ENCODE measurements around the gene LIN7A. TPM values are rescaled to one million over a fixed set of nuclear protein-coding genes. Genes with fewer than 3 reads are reported as not detected.

LIN7A gene
- total RNA-seq, 1 experiment from 2014 or later: 0.15 TPM

- Histone ChIP-seq H3K27ac (ENCODE audit: low read length) (no peak overlapping the region), H3K9me2 (replicated peaks; ENCODE audit: insufficient read depth, low read length) (no peaks in the 10 kb centered on the region), H3K9me3 (ENCODE audit: low read length) (no peaks in the 10 kb centered on the region), H3K4me2 (ENCODE audit: low read depth, low read length, poor library complexity, severe bottlenecking) (no peak overlapping the region), H3K4me3 (ENCODE audit: low read length) (no peak overlapping the region), H4K20me1 (ENCODE audit: insufficient read depth, low read depth, low read length) (no peaks in the 10 kb centered on the region), H3K36me3 (ENCODE audit: insufficient read depth, low read length) (no peaks in the 10 kb centered on the region), H2AFZ (ENCODE audit: low read length) (no peak overlapping the region), H3K4me1 (ENCODE audit: low read length) (no peaks in the 10 kb centered on the region), H3K9ac (ENCODE audit: low read length) (no peak overlapping the region), H3K79me2 (ENCODE audit: low read length) (no peaks in the 10 kb centered on the region), H3K27me3 (ENCODE audit: low read length) (no peaks in the 10 kb centered on the region)
- no peak for DNase-seq
Measured at GRCh38 chr12:80862531-80862930, 75.2 kb downstream of the LIN7A start.

- H3K9me2 ChIP-seq (replicated peaks; ENCODE audit: insufficient read depth, low read length): no peaks in the 10 kb centered on the region
- no peaks in the 10 kb centered on the region for H3K36me3 ChIP-seq (ENCODE audit: insufficient read depth, low read length)
- H3K79me2 ChIP-seq (ENCODE audit: low read length): no peaks in the 10 kb centered on the region
- H3K9me3 ChIP-seq (ENCODE audit: low read length): no peaks in the 10 kb centered on the region
- DNase-seq: no peak
- no peak overlapping the region for H3K4me2 ChIP-seq (ENCODE audit: low read depth, low read length, poor library complexity, severe bottlenecking)
- no peaks in the 10 kb centered on the region for H3K27me3 ChIP-seq (ENCODE audit: low read length)
- H3K9ac ChIP-seq (ENCODE audit: low read length): no peak overlapping the region
- H3K4me3 ChIP-seq (ENCODE audit: low read length): no peak overlapping the region
- H2AFZ ChIP-seq (ENCODE audit: low read length): no peak overlapping the region
- no peaks in the 10 kb centered on the region for H4K20me1 ChIP-seq (ENCODE audit: insufficient read depth, low read depth, low read length)
- H3K4me1 ChIP-seq (ENCODE audit: low read length): no peaks in the 10 kb centered on the region
- no peak overlapping the region for H3K27ac ChIP-seq (ENCODE audit: low read length)
Measured at GRCh38 chr12:80861641-80862378, 75.9 kb downstream of the LIN7A start.

- no peak for DNase-seq
- Histone ChIP-seq H3K27me3 (ENCODE audit: low read length) (no peaks in the 10 kb centered on the region), H3K9me3 (ENCODE audit: low read length) (no peaks in the 10 kb centered on the region)
Measured at GRCh38 chr12:80860928-80861327, 76.8 kb downstream of the LIN7A start.

GRCh38 chr12:80860206-80860605, 77.5 kb downstream of the LIN7A start:
- H3K27ac ChIP-seq (ENCODE audit: low read length): no peak overlapping the region
- H3K4me2 ChIP-seq (ENCODE audit: low read depth, low read length, poor library complexity, severe bottlenecking): no peak overlapping the region
- no peaks in the 10 kb centered on the region for H3K27me3 ChIP-seq (ENCODE audit: low read length)
- DNase-seq: no peak
- H3K9me3 ChIP-seq (ENCODE audit: low read length): no peaks in the 10 kb centered on the region
- no peak overlapping the region for H3K4me3 ChIP-seq (ENCODE audit: low read length)
- no peaks in the 10 kb centered on the region for H3K36me3 ChIP-seq (ENCODE audit: insufficient read depth, low read length)
- no peak overlapping the region for H2AFZ ChIP-seq (ENCODE audit: low read length)
- no peak overlapping the region for H3K9ac ChIP-seq (ENCODE audit: low read length)
- H3K9me2 ChIP-seq (replicated peaks; ENCODE audit: insufficient read depth, low read length): no peaks in the 10 kb centered on the region; the same call in 1 of the 2 replicates
- H3K4me1 ChIP-seq (ENCODE audit: low read length): no peaks in the 10 kb centered on the region
- H3K79me2 ChIP-seq (ENCODE audit: low read length): no peaks in the 10 kb centered on the region
- no peaks in the 10 kb centered on the region for H4K20me1 ChIP-seq (ENCODE audit: insufficient read depth, low read depth, low read length)

More at GRCh38 chr12:80860928-80861327, 76.8 kb downstream of the LIN7A start:
- H3K4me1 ChIP-seq (ENCODE audit: low read length): no peaks in the 10 kb centered on the region
- H4K20me1 ChIP-seq (ENCODE audit: insufficient read depth, low read depth, low read length): no peaks in the 10 kb centered on the region
- H3K9me2 ChIP-seq (replicated peaks; ENCODE audit: insufficient read depth, low read length): no peaks in the 10 kb centered on the region; the same call in 1 of the 2 replicates
- no peak overlapping the region for H3K27ac ChIP-seq (ENCODE audit: low read length)
- H3K4me2 ChIP-seq (ENCODE audit: low read depth, low read length, poor library complexity, severe bottlenecking): no peak overlapping the region
- no peak overlapping the region for H3K4me3 ChIP-seq (ENCODE audit: low read length)
- H3K36me3 ChIP-seq (ENCODE audit: insufficient read depth, low read length): no peaks in the 10 kb centered on the region
- H3K79me2 ChIP-seq (ENCODE audit: low read length): no peaks in the 10 kb centered on the region
- no peak overlapping the region for H2AFZ ChIP-seq (ENCODE audit: low read length)
- no peak overlapping the region for H3K9ac ChIP-seq (ENCODE audit: low read length)

GRCh38 chr12:80858356-80858755, 79.4 kb downstream of the LIN7A start:
- Histone ChIP-seq H3K9me2 (replicated peaks; ENCODE audit: insufficient read depth, low read length) (no peaks in the 10 kb centered on the region; the same call in 1 of the 2 replicates), H3K27ac (ENCODE audit: low read length) (no peak overlapping the region), H3K4me1 (ENCODE audit: low read length) (no peaks in the 10 kb centered on the region), H3K79me2 (ENCODE audit: low read length) (no peaks in the 10 kb centered on the region), H3K4me3 (ENCODE audit: low read length) (no peak overlapping the region), H2AFZ (ENCODE audit: low read length) (no peak overlapping the region), H3K4me2 (ENCODE audit: low read depth, low read length, poor library complexity, severe bottlenecking) (no peak overlapping the region), H4K20me1 (ENCODE audit: insufficient read depth, low read depth, low read length) (no peaks in the 10 kb centered on the region), H3K27me3 (ENCODE audit: low read length) (no peaks in the 10 kb centered on the region), H3K36me3 (ENCODE audit: insufficient read depth, low read length) (no peaks in the 10 kb centered on the region), H3K9ac (ENCODE audit: low read length) (no peak overlapping the region), H3K9me3 (ENCODE audit: low read length) (no peaks in the 10 kb centered on the region)
- no peak for DNase-seq

- no peak for DNase-seq
- Histone ChIP-seq H3K79me2 (ENCODE audit: low read length) (no peaks in the 10 kb centered on the region), H3K4me3 (ENCODE audit: low read length) (no peak overlapping the region), H3K36me3 (ENCODE audit: insufficient read depth, low read length) (no peaks in the 10 kb centered on the region), H3K27me3 (ENCODE audit: low read length) (no peaks in the 10 kb centered on the region), H4K20me1 (ENCODE audit: insufficient read depth, low read depth, low read length) (no peaks in the 10 kb centered on the region), H3K4me2 (ENCODE audit: low read depth, low read length, poor library complexity, severe bottlenecking) (no peak overlapping the region), H3K9ac (ENCODE audit: low read length) (no peak overlapping the region), H3K9me3 (ENCODE audit: low read length) (no peaks in the 10 kb centered on the region), H3K4me1 (ENCODE audit: low read length) (no peaks in the 10 kb centered on the region), H3K9me2 (replicated peaks; ENCODE audit: insufficient read depth, low read length) (no peaks in the 10 kb centered on the region; the same call in 1 of the 2 replicates), H2AFZ (ENCODE audit: low read length) (no peak overlapping the region), H3K27ac (ENCODE audit: low read length) (no peak overlapping the region)
Measured at GRCh38 chr12:80857311-80857710, 80.4 kb downstream of the LIN7A start.

- Histone ChIP-seq H3K79me2 (ENCODE audit: low read length) (no peaks in the 10 kb centered on the region), H3K9me2 (replicated peaks; ENCODE audit: insufficient read depth, low read length) (no peaks in the 10 kb centered on the region), H3K4me1 (ENCODE audit: low read length) (no peaks in the 10 kb centered on the region), H3K9ac (ENCODE audit: low read length) (no peak overlapping the region), H3K27me3 (ENCODE audit: low read length) (no peaks in the 10 kb centered on the region), H3K27ac (ENCODE audit: low read length) (no peak overlapping the region), H2AFZ (ENCODE audit: low read length) (no peak overlapping the region), H4K20me1 (ENCODE audit: insufficient read depth, low read depth, low read length) (no peaks in the 10 kb centered on the region), H3K4me2 (ENCODE audit: low read depth, low read length, poor library complexity, severe bottlenecking) (no peak overlapping the region), H3K36me3 (ENCODE audit: insufficient read depth, low read length) (no peaks in the 10 kb centered on the region), H3K4me3 (ENCODE audit: low read length) (no peak overlapping the region), H3K9me3 (ENCODE audit: low read length) (no peaks in the 10 kb centered on the region)
- no peak for DNase-seq
Measured at GRCh38 chr12:80849337-80849736, 88.4 kb downstream of the LIN7A start.

- H3K4me1 ChIP-seq (ENCODE audit: low read length): no peaks in the 10 kb centered on the region
- no peak overlapping the region for H3K9ac ChIP-seq (ENCODE audit: low read length)
- H3K79me2 ChIP-seq (ENCODE audit: low read length): no peaks in the 10 kb centered on the region
- H3K9me2 ChIP-seq (replicated peaks; ENCODE audit: insufficient read depth, low read length): no peaks in the 10 kb centered on the region
- H2AFZ ChIP-seq (ENCODE audit: low read length): no peak overlapping the region
- H3K4me2 ChIP-seq (ENCODE audit: low read depth, low read length, poor library complexity, severe bottlenecking): no peak overlapping the region
- no peaks in the 10 kb centered on the region for H4K20me1 ChIP-seq (ENCODE audit: insufficient read depth, low read depth, low read length)
- no peak overlapping the region for H3K4me3 ChIP-seq (ENCODE audit: low read length)
- DNase-seq: no peak
- H3K27me3 ChIP-seq (ENCODE audit: low read length): no peaks in the 10 kb centered on the region
- H3K36me3 ChIP-seq (ENCODE audit: insufficient read depth, low read length): no peaks in the 10 kb centered on the region
- no peak overlapping the region for H3K27ac ChIP-seq (ENCODE audit: low read length)
- H3K9me3 ChIP-seq (ENCODE audit: low read length): no peaks in the 10 kb centered on the region
Measured at GRCh38 chr12:80848858-80849257, 88.9 kb downstream of the LIN7A start.

Data from Karpas-422 (cell line).